SK-N-SH (cell line): Measurements from ENCODE around the gene AVPR1B. TPM values are rescaled to one million over a fixed set of nuclear protein-coding genes. Genes with fewer than 3 reads are reported as not detected.

Experiments
- CTCF ChIA-PET: fragments of 300-600, 350-600 bp; formaldehyde crosslinking; extraction: SDS; loops from one replicate; lab custom pipeline; 2021; lab: Yijun Ruan, JAX
- POLR2A ChIA-PET: fragments of 350-600 bp; sonication (Branson Sonifier 250); formaldehyde crosslinking; extraction: SDS; loops from one replicate; lab custom pipeline; 2020; ENCODE audit warnings: antibody characterized with exemption, inconsistent platforms; lab: Yijun Ruan, JAX
- DNase-seq: peaks from one replicate; pipeline ENCODE4 v3.0.0; 2012
- H2AFZ ChIP-seq: fragments of 200-600 bp; sonication (generic); 2 replicates; pipeline ENCODE4 v1.8.1; 2016; ENCODE audit warnings: antibody characterized with exemption, mild to moderate bottlenecking, low read depth
- H3F3A ChIP-seq: fragments of 200-600 bp; sonication (generic); replicated peaks from 2 replicates; pipeline ENCODE3; 2016; ENCODE audit warnings: antibody characterized with exemption, mild to moderate bottlenecking; ENCODE audit not compliant: insufficient read depth
- H3K27ac ChIP-seq, 2 experiments: fragments of 200-500 bp in 1 of 2; fragments of 200-600 bp in 1 of 2; sonication (Bioruptor generic) in 1 of 2; sonication (generic), shearing (Covaris generic) in 1 of 2; 2 replicates each; pipeline versions ENCODE4 v1.5.1 to v1.6.1; 2014 to 2016; ENCODE audit warnings: low read depth in 2 of 2, inconsistent platforms in 1 of 2, low read length in 1 of 2, mild to moderate bottlenecking in 1 of 2, mixed read lengths in 1 of 2
- H3K27me3 ChIP-seq: fragments of 200-600 bp; sonication (generic), shearing (Covaris generic); 2 replicates; pipeline ENCODE4 v1.6.1; 2016; ENCODE audit warnings: mixed run types; ENCODE audit not compliant: insufficient read depth
- H3K36me3 ChIP-seq, 2 experiments: fragments of 200-500 bp in 1 of 2; fragments of 200-600 bp in 1 of 2; sonication (Bioruptor generic) in 1 of 2; sonication (generic) in 1 of 2; replicated peaks in 1 of 2; 2 replicates each; pipeline versions ENCODE3 to v1.5.1; 2014 to 2016; ENCODE audit warnings: low read length in 1 of 2, mild to moderate bottlenecking in 1 of 2; ENCODE audit not compliant: insufficient read depth in 2 of 2, control insufficient read depth in 1 of 2
- H3K4me1 ChIP-seq, 2 experiments: fragments of 200-500 bp in 1 of 2; fragments of 200-600 bp in 1 of 2; sonication (Bioruptor generic) in 1 of 2; sonication (generic), shearing (Covaris generic) in 1 of 2; 2 replicates each; pipeline versions ENCODE4 v1.5.1 to v1.6.1; 2014 to 2016; ENCODE audit warnings: low read depth in 1 of 2, low read length in 1 of 2, mixed run types in 1 of 2; ENCODE audit not compliant: insufficient read depth in 2 of 2, control insufficient read depth in 1 of 2
- H3K4me2 ChIP-seq: fragments of 200-600 bp; sonication (generic), shearing (Covaris generic); 2 replicates; pipeline ENCODE4 v1.6.1; 2017; ENCODE audit warnings: mixed run types
- H3K4me3 ChIP-seq, 2 experiments: fragments of 200-500 bp in 1 of 2; fragments of 200-600 bp in 1 of 2; sonication (Bioruptor generic) in 1 of 2; sonication (generic), shearing (Covaris generic) in 1 of 2; 2 replicates each; pipeline versions ENCODE4 v1.5.1 to v1.8.1; 2014 to 2016; ENCODE audit warnings: low read depth in 2 of 2, inconsistent platforms in 1 of 2, low read length in 1 of 2, mild to moderate bottlenecking in 1 of 2, mixed read lengths in 1 of 2, moderate library complexity in 1 of 2
- H3K79me2 ChIP-seq: fragments of 200-600 bp; sonication (generic); 2 replicates; pipeline ENCODE4 v1.8.1; 2017; ENCODE audit warnings: mild to moderate bottlenecking; ENCODE audit not compliant: insufficient read depth
- H3K9ac ChIP-seq: fragments of 200-600 bp; sonication (generic); 2 replicates; pipeline ENCODE4 v1.6.1; 2017; ENCODE audit warnings: mixed run types
- H3K9me2 ChIP-seq: fragments of 200-600 bp; sonication (generic); 2 replicates; pipeline ENCODE4 v1.6.1; 2017; ENCODE audit warnings: mixed run types
- H3K9me3 ChIP-seq: fragments of 200-600 bp; sonication (generic); 2 replicates; pipeline ENCODE4 v1.6.1; 2017; ENCODE audit warnings: mixed run types, mild to moderate bottlenecking, moderate library complexity
- H4K20me1 ChIP-seq: fragments of 200-600 bp; sonication (generic); 2 replicates; pipeline ENCODE4 v1.6.1; 2017; ENCODE audit warnings: mild to moderate bottlenecking, mixed run types; ENCODE audit not compliant: insufficient read depth
- ELF1 ChIP-seq: IDR thresholded peaks from 2 replicates; pipeline ENCODE4 v1.4.0; 2012
- EP300 ChIP-seq, 2 experiments: IDR thresholded peaks; 2 replicates each; pipeline versions ENCODE4 v1.4.0 to v1.6.1; 2012; ENCODE audit warnings: borderline replicate concordance in 1 of 2, low read depth in 1 of 2, low read length in 1 of 2
- EZH2phosphoT487 ChIP-seq: fragments of 200-600 bp; sonication (generic); IDR thresholded peaks from 2 replicates; pipeline ENCODE4 v1.6.1; 2017; ENCODE audit warnings: low read depth, mixed run types, mild to moderate bottlenecking, antibody characterized with exemption, moderate library complexity, borderline replicate concordance
- FOSL2 ChIP-seq: IDR thresholded peaks from 2 replicates; pipeline ENCODE4 v1.4.0; 2012; ENCODE audit warnings: low read depth, mild to moderate bottlenecking, moderate library complexity, borderline replicate concordance
- FOXJ3 ChIP-seq: sonication (generic); formaldehyde crosslinking; IDR thresholded peaks from 2 replicates; pipeline ENCODE4 v1.5.1; 2020; ENCODE audit warnings: mild to moderate bottlenecking, missing genetic modification reagents
- FOXM1 ChIP-seq: IDR thresholded peaks from 2 replicates; pipeline ENCODE4 v1.4.0; 2012; ENCODE audit warnings: low read depth, mild to moderate bottlenecking
- GATA2 ChIP-seq: sonication (generic); formaldehyde crosslinking; IDR thresholded peaks from 2 replicates; pipeline ENCODE4 v1.5.0; 2020; ENCODE audit warnings: mild to moderate bottlenecking, missing genetic modification reagents
- JUND ChIP-seq: IDR thresholded peaks from 2 replicates; pipeline ENCODE4 v1.4.0; 2012
- MEF2A ChIP-seq: IDR thresholded peaks from 2 replicates; pipeline ENCODE4 v1.4.0; 2012; ENCODE audit warnings: low read depth, borderline replicate concordance
- NRF1 ChIP-seq: IDR thresholded peaks from 2 replicates; pipeline ENCODE4 v1.6.1; 2012; ENCODE audit warnings: low read depth, mild to moderate bottlenecking, low read length
- RFX5 ChIP-seq: IDR thresholded peaks from 2 replicates; pipeline ENCODE4 v1.6.1; 2012; ENCODE audit warnings: mild to moderate bottlenecking, improper control_type of control experiment, low read length
- TCF12 ChIP-seq: IDR thresholded peaks from 2 replicates; pipeline ENCODE4 v1.4.0; 2012
- YY1 ChIP-seq: IDR thresholded peaks from 2 replicates; pipeline ENCODE4 v1.4.0; 2012; ENCODE audit warnings: low read depth, mild to moderate bottlenecking
- WGBS: methylation state at CpG from one replicate; pipeline ENCODE4 v1.1.6; 2017; ENCODE audit warnings: low lambda C conversion rate; 5-methylcytosine and 5-hydroxymethylcytosine counted together
- polyA plus RNA-seq, 3 experiments: library from polyadenylated mRNA; depleted of rRNA; stranded (reverse); fragments of >200 nt; gene quantifications; 2 replicates each; pipeline ENCODE4 v1.2.3, GENCODE V29; 2012
- TF ChIP-seq, protein P1 (sequence below): IDR thresholded peaks from 2 replicates; pipeline ENCODE4 v1.4.0; 2012; ENCODE audit warnings: low read depth, borderline replicate concordance

Gene AVPR1B
- polyA plus RNA-seq, 1 of the 3 experiments (the other 2 are of a cell fraction) = not detected

DNA sequence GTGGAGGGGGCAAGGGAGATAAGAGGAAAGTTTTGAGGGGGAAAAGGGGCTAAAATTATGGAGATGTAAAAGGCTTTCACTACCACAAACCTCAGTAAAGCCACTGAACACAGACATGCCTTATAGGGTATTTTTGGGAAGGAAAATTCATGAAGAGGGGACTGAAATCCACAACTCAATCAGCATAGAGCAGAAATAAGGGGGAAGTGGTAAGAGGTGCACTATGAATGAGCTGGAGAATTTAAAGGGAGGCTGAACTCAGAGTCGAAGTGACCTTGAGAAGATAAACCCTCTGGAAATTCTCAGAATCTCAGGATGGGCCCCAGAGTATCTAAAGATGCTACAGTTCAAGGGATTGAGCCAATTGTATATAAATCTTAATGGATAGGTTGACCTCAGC, 48.9 kb downstream of the AVPR1B start (continued):
- no peak for TF ChIP-seq NRF1

DNA sequence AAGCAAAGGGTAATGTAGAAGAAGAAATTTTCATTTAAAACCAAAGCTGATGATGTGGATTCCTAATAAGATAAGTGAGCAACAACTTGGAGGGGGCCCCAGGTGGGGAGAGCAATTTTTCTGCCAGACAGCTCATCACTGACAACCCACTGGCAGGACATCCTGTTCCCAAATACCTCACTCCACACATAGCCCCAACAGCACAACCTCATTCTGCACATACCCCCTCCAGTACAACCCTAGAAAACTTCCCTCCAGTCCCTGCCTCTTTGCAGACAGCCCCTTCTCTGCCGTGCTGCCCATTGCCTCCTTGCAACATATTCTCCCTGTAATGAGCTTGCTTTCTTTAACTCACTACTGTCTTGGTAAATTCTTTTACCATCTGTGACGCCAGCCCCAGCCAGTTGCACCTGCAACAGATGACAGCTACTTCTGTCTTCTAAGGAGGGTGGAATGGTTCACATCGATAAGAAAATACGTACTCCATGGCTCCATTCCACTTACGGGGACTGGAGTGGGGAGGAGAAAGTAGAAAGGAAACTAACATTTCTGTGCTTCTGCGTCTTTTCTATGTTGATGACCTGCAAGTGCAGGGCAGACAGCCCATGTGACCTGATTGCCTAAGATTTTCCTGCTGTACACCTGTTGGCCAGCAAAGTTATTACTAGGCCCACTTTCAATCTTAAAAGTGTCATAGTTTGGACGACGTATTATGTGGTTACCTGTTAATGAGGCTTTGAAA, 49.5 kb downstream of the AVPR1B start:
- Histone ChIP-seq H3K9me2 (no peaks in the 10 kb centered on the region), H2AFZ (no peak overlapping the region), H3K9me3 (no peaks in the 10 kb centered on the region), H3K4me3 (no peak overlapping the region), H3K36me3 (no peaks in the 10 kb centered on the region), H3K4me1 (no peaks in the 10 kb centered on the region; a peak in 1 of 4 replicates), H3K27me3 (peaks cover 18% of the 10 kb centered on the region), H4K20me1 (no peaks in the 10 kb centered on the region), H3K79me2 (no peaks in the 10 kb centered on the region), H3F3A (no peaks in the 10 kb centered on the region), H3K4me2 (no peak overlapping the region), H3K9ac (no peak overlapping the region), H3K27ac (no peak overlapping the region)
- ChIA-PET POLR2A (no interaction called here), CTCF (interaction anchor here (1.1 to 1.8 kb wide), 4 partner anchors 37 to 276 kb away, joined by 3 to 6 read pairs (median 3); no protein-coding TSS in a partner anchor)
- no peak for DNase-seq
- WGBS = 66% methylated on average over 8 of the region's 8 CpGs
- TF ChIP-seq FOXJ3 (no peak), ELF1 (no peak), YY1 (no peak), EZH2phosphoT487 (no peak), MEF2A (no peak), JUND (no peak), EP300 (IDR thresholded peaks at IDR 0.05; ENCODE audit: borderline replicate concordance in 1 of 2, low read depth in 1 of 2, low read length in 1 of 2) (no peak), TCF12 (no peak), GATA2 (CRISPR knock-in tag) (no peak), FOXM1 (no peak), RFX5 (no peak), FOSL2 (no peak)
- TF ChIP-seq, protein P1, sequence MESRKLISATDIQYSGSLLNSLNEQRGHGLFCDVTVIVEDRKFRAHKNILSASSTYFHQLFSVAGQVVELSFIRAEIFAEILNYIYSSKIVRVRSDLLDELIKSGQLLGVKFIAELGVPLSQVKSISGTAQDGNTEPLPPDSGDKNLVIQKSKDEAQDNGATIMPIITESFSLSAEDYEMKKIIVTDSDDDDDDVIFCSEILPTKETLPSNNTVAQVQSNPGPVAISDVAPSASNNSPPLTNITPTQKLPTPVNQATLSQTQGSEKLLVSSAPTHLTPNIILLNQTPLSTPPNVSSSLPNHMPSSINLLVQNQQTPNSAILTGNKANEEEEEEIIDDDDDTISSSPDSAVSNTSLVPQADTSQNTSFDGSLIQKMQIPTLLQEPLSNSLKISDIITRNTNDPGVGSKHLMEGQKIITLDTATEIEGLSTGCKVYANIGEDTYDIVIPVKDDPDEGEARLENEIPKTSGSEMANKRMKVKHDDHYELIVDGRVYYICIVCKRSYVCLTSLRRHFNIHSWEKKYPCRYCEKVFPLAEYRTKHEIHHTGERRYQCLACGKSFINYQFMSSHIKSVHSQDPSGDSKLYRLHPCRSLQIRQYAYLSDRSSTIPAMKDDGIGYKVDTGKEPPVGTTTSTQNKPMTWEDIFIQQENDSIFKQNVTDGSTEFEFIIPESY = no peak
